Pons (tissue), 1 donor: ENCODE results near the gene TERT.
A peak's percentile ranks its signal among the peaks of the same experiment; 100 is the strongest.

Source experiments
- DNase-seq: peaks from one replicate; pipeline ENCODE4 v3.0.0-alpha.2; 2016; ENCODE audit warnings: low spot score

Gene TERT

GRCh38 chr5:1206521-1207412 lies 88.1 kb downstream of the TERT start:
- no peak for DNase-seq

- DNase-seq, result no peak
Measured at GRCh38 chr5:1205255-1206180, 89.3 kb downstream of the TERT start.

DNA sequence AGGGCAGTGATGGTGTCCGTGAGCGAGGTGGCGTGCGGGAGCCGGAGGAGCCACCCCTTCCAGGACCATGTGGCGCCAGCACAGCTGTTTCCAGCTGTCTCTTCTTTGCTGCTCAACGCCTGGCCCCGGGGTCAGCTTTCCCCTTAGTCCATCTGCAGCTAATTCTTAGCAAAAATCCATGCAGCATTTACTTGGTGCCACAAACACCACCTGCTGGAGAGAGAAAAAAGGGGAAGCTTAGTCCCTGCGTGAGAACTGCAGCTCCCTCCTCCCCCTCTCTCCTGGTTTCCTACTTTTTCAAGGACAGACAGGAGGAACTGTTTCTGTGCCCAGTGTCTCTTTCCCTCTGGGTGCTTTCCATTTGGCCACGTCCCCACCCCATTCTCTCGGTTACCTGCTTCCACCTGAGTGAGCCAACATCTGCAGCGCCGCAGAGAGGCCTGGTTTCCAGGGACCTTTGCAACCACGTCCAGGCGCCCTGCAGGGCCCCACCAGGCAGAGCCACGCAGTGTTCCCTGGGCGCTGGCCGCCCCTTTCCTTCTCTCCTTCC lies 90.1 kb downstream of the TERT start:
- peak; percentile 20 for DNase-seq

DNA sequence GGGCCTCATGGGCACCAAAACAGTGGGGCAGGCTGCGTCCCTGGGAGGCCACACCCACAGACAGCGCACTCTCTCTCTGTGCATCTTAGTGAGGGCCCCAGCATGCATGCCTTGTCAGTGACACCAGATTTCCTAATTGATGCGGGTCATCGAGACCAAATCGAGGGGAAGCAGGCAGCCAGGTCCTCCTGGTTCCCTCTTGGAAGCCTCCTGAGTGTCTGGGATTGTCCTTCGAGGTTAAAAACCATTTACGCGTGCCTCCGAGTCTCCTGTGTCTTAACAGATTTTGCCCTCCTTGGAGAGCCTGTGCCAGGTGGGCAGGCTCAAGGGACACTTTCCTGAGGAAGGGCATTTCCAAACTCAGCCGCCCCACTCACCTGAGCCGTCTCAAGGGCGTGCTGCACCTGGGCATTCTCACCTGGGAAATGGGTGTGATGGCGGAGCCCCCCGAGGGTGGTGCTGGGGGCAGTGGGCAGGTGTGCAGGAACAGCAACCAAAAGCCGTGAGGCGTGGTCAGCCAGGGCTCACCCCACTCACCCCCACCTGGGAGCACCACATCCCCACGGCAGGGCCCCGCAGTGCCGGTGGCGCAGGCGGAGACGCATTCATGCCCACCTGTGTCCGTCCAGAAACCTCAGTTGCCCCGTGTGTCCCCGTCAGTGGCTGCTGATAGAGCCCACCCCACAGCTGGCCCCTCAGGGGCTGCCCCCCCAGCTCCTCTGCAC lies 90.7 kb downstream of the TERT start:
- DNase-seq, result no peak

DNA sequence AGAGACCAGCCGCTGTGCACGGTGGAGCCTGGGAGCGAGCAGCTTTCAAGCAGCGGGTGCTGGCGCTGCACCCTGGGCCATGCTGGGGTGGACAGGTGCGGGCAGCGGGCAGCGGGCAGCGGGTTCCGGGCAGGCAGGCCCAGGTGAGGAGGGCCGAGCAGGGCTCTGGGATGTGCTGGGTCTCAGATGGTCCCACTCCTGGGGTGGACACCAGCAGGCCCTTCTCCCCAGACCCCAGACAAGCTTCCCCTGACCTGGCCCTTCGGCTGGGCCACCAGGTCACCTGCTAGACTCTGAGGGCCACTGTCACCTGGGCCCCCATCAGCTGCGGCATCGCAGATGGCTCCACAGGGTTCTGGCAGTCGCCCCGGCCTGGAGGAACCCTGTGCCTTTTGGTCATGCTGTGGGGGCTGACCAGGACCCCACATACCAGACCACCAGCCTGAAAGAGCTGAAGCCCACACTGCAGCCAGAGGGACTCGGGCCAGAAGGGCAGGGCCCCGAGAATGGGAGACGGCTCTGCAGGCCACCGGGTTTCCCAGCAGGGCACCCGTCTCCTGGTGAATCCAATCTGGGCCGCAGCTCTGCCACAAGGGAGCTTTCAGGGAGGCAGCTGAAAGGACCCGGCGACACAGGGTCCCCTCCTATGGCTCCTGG lies 91.4 kb downstream of the TERT start:
- no peak for DNase-seq
